Activated B cell treated with CpG ODN at 0.5 μM for 24 hours (primary cell): ENCODE data around the gene OR6K2. TPM values are rescaled to one million over a fixed set of nuclear protein-coding genes. Genes with fewer than 3 reads are reported as not detected.

Experiments
- ATAC-seq: fragments of 200-7000 bp; cut with Tn5 transposase; one replicate; pipeline ENCODE4 v1.10.0; 2021; ENCODE audit warnings: low read depth, mild to moderate bottlenecking, moderate library complexity
- CTCF ChIA-PET: fragments of 350-600 bp; sonication (Branson Sonifier 250); formaldehyde crosslinking; loops from one replicate; lab custom pipeline; 2021; ENCODE audit warnings: antibody characterized with exemption; lab: Charles Lee
- POLR2A ChIA-PET: fragments of 350-600 bp; sonication (Branson Sonifier 250); formaldehyde crosslinking; loops from one replicate; lab custom pipeline; 2021; ENCODE audit warnings: antibody characterized with exemption; lab: Charles Lee
- DNase-seq: peaks from one replicate; pipeline ENCODE4 v3.0.0; 2022
- H3K27ac Mint-ChIP-seq: one replicate; pipeline ENCODE4 v1.8.0; 2020; ENCODE audit warnings: mixed read lengths
- H3K27me3 Mint-ChIP-seq: one replicate; pipeline ENCODE4 v1.8.0; 2021; ENCODE audit warnings: mixed read lengths
- H3K36me3 Mint-ChIP-seq: one replicate; pipeline ENCODE4 v1.8.0; 2021; ENCODE audit warnings: low read depth, mixed read lengths
- H3K4me1 Mint-ChIP-seq: one replicate; pipeline ENCODE4 v1.8.0; 2021; ENCODE audit warnings: mixed read lengths
- H3K4me3 Mint-ChIP-seq: one replicate; pipeline ENCODE4 v1.8.0; 2020; ENCODE audit warnings: mild to moderate bottlenecking, mixed read lengths
- H3K9me3 Mint-ChIP-seq: one replicate; pipeline ENCODE4 v1.8.0; 2020; ENCODE audit warnings: mixed read lengths
- intact Hi-C: fragments of 100-400 bp; cut with micrococcal nuclease; formaldehyde crosslinking; loops from one replicate; pipeline ENCODE4 v1.15.1; 2024
- total RNA-seq: library from RNA; stranded (reverse); gene quantifications from 2 replicates; pipeline ENCODE4 v1.2.3, GENCODE V29; 2022
- TF ChIP-seq, protein P1 (sequence below): fragments of 200-600 bp; IDR thresholded peaks from one replicate; pipeline ENCODE4 v1.8.0; 2022; ENCODE audit warnings: antibody characterized with exemption, mild to moderate bottlenecking

OR6K2 gene
- total RNA-seq, 1 donor from 2014 or later, result not detected

DNA sequence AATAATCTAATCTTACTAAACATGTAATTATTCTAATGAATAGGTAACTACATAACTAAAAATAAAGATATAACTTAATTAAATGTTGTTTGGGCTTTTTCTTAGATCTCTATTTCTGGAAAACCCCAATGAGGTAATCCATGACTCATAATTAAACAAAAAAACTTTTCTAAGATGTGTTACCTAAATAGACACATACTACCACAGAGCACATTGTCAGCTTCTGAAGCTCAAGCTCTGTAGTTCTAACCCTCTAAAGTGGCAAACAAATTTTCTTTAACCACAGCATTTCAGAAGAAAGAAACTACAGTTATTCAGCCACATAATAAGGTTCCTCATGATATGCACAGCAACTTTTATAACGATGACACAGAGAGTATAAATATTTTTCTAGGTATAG is 15.9 kb upstream of the OR6K2 start:
- CTCF ChIA-PET, result no interaction called here
- DNase-seq (no peak), ATAC-seq (no peak)
- Mint-ChIP-seq H3K4me1 (no peaks in the 10 kb centered on the region), H3K36me3 (no peaks in the 10 kb centered on the region), H3K9me3 (no peaks in the 10 kb centered on the region), H3K4me3 (no peak overlapping the region), H3K27ac (no peak overlapping the region), H3K27me3 (peaks cover 25% of the 10 kb centered on the region)
- POLR2A ChIA-PET, result no interaction called here
- TF ChIP-seq, protein P1, sequence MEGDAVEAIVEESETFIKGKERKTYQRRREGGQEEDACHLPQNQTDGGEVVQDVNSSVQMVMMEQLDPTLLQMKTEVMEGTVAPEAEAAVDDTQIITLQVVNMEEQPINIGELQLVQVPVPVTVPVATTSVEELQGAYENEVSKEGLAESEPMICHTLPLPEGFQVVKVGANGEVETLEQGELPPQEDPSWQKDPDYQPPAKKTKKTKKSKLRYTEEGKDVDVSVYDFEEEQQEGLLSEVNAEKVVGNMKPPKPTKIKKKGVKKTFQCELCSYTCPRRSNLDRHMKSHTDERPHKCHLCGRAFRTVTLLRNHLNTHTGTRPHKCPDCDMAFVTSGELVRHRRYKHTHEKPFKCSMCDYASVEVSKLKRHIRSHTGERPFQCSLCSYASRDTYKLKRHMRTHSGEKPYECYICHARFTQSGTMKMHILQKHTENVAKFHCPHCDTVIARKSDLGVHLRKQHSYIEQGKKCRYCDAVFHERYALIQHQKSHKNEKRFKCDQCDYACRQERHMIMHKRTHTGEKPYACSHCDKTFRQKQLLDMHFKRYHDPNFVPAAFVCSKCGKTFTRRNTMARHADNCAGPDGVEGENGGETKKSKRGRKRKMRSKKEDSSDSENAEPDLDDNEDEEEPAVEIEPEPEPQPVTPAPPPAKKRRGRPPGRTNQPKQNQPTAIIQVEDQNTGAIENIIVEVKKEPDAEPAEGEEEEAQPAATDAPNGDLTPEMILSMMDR, result no peak
- intact Hi-C loops, result no loop called here

DNA sequence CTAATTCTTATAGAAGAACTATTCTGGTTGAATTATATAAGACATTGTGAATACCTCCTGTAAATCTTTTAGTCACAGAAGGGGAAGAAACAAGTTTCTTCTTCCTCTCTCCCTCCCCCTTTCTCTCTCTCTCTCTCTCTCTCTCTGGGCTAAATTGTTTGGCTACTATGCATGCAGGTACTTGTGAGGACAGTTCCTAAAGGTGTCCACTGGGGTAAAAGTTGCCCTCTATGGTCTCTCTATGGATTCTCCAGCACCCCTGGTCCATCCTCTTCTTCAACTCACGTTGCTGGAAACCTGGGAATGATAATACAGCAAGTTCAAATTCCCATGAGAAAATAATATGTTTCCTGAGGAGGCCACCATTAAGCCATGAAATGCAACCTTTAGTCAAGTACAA is 14.3 kb upstream of the OR6K2 start:
- intact Hi-C loops, result no loop called here
- Mint-ChIP-seq H3K9me3 (no peaks in the 10 kb centered on the region), H3K4me1 (no peaks in the 10 kb centered on the region), H3K4me3 (no peak overlapping the region), H3K36me3 (no peaks in the 10 kb centered on the region), H3K27me3 (peaks cover 29% of the 10 kb centered on the region), H3K27ac (no peak overlapping the region)
- ChIA-PET CTCF (no interaction called here), POLR2A (no interaction called here)
- TF ChIP-seq, protein P1, result no peak
- ATAC-seq (no peak), DNase-seq (no peak)

DNA sequence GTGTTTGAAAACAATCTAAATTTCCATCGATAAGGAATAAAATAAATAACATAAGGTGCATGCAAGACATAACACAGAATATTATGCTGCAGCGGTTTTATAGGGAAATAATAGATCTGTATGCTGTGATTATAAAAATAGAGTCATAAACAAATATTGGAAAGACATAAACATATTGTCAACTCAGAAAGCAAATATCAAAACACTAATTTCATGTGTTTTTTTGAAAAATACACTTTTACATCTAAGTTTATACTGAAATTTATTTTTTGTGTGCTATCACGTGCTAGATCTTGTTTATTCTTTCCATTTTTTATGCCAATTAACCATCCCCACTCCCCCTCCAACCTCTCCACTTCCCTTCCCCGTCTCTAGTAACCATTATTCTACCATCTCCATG is 10.6 kb upstream of the OR6K2 start:
- intact Hi-C loops, result no loop called here
- H3K36me3 Mint-ChIP-seq, result no peaks in the 10 kb centered on the region
- CTCF ChIA-PET, result no interaction called here
- ATAC-seq, result no peak
- TF ChIP-seq, protein P1, result no peak
- H3K4me3 Mint-ChIP-seq, result no peak overlapping the region
- H3K27ac Mint-ChIP-seq, result no peak overlapping the region
- POLR2A ChIA-PET, result no interaction called here
- no peaks in the 10 kb centered on the region for H3K9me3 Mint-ChIP-seq
- DNase-seq, result no peak
- H3K4me1 Mint-ChIP-seq, result no peaks in the 10 kb centered on the region
- peaks cover 21% of the 10 kb centered on the region for H3K27me3 Mint-ChIP-seq

DNA sequence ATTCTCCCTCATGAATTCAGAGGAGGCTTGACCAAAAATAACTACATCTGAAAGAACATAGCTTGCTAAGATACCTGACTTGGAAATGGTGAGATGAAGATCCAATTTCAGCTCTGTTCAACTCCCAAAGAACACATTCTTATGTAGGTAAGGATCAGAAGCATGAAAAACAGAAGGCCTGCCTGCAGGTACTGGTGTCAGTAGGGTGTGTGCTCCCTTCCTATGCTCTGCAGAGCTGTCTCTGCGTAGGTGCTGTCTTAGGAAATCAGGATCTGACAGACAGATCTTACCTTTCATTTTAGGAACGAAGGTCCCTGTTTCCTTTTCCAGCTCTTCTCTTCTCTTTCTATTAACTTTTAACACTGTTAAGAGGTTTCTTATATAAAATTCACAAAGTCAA is 5.6 kb upstream of the OR6K2 start:
- no peak for DNase-seq
- H3K36me3 Mint-ChIP-seq, result no peaks in the 10 kb centered on the region
- no peak overlapping the region for H3K4me3 Mint-ChIP-seq
- H3K4me1 Mint-ChIP-seq, result no peaks in the 10 kb centered on the region
- H3K27me3 Mint-ChIP-seq, result peaks cover 5% of the 10 kb centered on the region
- intact Hi-C loops, result no loop called here
- no peak overlapping the region for H3K27ac Mint-ChIP-seq
- CTCF ChIA-PET, result no interaction called here
- TF ChIP-seq, protein P1, result no peak
- ATAC-seq, result no peak
- POLR2A ChIA-PET, result no interaction called here
- H3K9me3 Mint-ChIP-seq, result no peaks in the 10 kb centered on the region

DNA sequence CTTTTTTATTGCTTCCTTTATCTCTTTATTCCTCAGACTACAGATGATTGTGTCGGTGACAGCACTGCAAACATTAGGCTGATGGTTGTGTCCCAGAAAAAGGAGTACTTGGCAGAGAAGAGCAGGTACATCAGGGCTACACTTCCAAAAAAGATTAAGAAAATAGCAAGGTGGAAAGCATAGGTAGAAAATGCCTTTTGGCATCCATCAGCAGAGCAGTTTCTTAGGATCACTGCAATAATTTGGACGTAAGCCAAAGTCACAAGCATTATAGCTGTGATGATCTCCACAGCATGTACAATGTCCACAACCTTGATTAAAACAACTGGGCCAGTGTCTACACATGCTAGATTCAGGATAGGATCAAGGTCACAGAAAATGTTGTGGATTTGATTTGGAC is 5.9 kb downstream of the OR6K2 start:
- Mint-ChIP-seq H3K36me3 (no peaks in the 10 kb centered on the region), H3K9me3 (no peaks in the 10 kb centered on the region), H3K4me1 (no peaks in the 10 kb centered on the region), H3K27ac (no peak overlapping the region), H3K4me3 (no peak overlapping the region), H3K27me3 (peaks cover 7% of the 10 kb centered on the region)
- POLR2A ChIA-PET, result no interaction called here
- CTCF ChIA-PET, result no interaction called here
- intact Hi-C loops, result no loop called here
- ATAC-seq (no peak), DNase-seq (no peak)
- TF ChIP-seq, protein P1, result no peak
